Stimulated activated CD4-positive, alpha-beta T cell treated with anti-CD3 and anti-CD28 coated beads, Interleukin-1b, Interleukin-23, amount 100 ng/mL, for 24 hours (primary cell): Measurements from ENCODE around the gene SERTAD1.

Source experiments
- DNase-seq, 4 experiments: peaks; one replicate each; pipeline ENCODE4 v3.0.0-alpha.2; 2020; ENCODE audit warnings: low read depth in 4 of 4, low spot score in 1 of 4

SERTAD1 gene

GRCh38 chr19:40407714-40408597, 17.8 kb downstream of the SERTAD1 start:
- no peak for DNase-seq

- peak; percentile 37 to 85 (median 62) for DNase-seq
These were observed 22.4 kb downstream of the SERTAD1 start for GRCh38 chr19:40403262-40403984.

- no peak for DNase-seq
These were observed 25.2 kb downstream of the SERTAD1 start for GRCh38 chr19:40400559-40400958.

- DNase-seq = peak in 3 of 4 experiments; percentile 22 to 56 (median 48)
These were observed 27.2 kb downstream of the SERTAD1 start for GRCh38 chr19:40398417-40399131.

GRCh38 chr19:40397568-40397906, 28.3 kb downstream of the SERTAD1 start:
- no peak for DNase-seq

GRCh38 chr19:40396886-40397567, 28.8 kb downstream of the SERTAD1 start:
- DNase-seq = no peak

- no peak for DNase-seq
These were observed 29.8 kb downstream of the SERTAD1 start for GRCh38 chr19:40395956-40396355.

GRCh38 chr19:40394816-40395210, 31.0 kb downstream of the SERTAD1 start:
- DNase-seq = no peak

- DNase-seq = no peak
These were observed 31.6 kb downstream of the SERTAD1 start for GRCh38 chr19:40393894-40394815.

- DNase-seq = no peak
These were observed 32.8 kb downstream of the SERTAD1 start for GRCh38 chr19:40392894-40393517.

GRCh38 chr19:40392123-40392522, 33.7 kb downstream of the SERTAD1 start:
- no peak for DNase-seq

GRCh38 chr19:40390084-40390742, 35.6 kb downstream of the SERTAD1 start, which contains the start of gene HIPK4:
Gene HIPK4 (minus strand): TSS chr19:40390181. CDS start chr19:40389902, 279 bp downstream.
- no peak for DNase-seq

GRCh38 chr19:40389404-40390083, 36.2 kb downstream of the SERTAD1 start:
- no peak for DNase-seq

- DNase-seq = no peak
These were observed 37.3 kb downstream of the SERTAD1 start for GRCh38 chr19:40388481-40388880.

- DNase-seq = no peak
These were observed 38.6 kb downstream of the SERTAD1 start for GRCh38 chr19:40387155-40387554.

- no peak for DNase-seq
These were observed 42.0 kb downstream of the SERTAD1 start for GRCh38 chr19:40383668-40384248.

GRCh38 chr19:40381321-40381720, 44.5 kb downstream of the SERTAD1 start:
- DNase-seq = no peak
